VCaP (cell line): ENCODE results near the gene METTL22.

Experiments
- H3K27ac ChIP-seq: fragments of 450-650 bp; 2 replicates; pipeline ENCODE4 v1.5.1; 2017
- TF ChIP-seq, protein P1 (sequence below): fragments of 450-650 bp; conservative IDR thresholded peaks from 2 replicates; pipeline ENCODE4 v1.5.1; 2017; ENCODE audit warnings: mild to moderate bottlenecking, moderate library complexity

The METTL22 gene

DNA sequence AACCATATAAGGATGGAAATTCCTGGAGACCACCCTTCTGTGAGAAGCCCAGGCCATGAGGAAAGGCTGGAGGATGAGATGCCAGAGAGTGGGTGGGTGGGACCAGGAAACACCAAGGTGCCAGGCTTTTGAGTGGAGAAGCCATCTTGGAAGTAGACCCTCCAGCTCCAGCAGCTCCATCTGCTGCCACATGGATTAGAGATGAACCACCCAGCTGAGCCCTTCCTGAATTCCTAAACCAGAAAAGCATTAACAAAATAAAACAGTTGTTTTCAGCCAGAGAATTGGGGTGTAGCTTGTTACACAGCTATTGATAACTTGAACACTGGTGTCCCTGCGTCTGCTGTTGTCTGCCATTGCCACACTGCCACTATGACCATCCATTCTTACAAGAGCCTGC lies 24.9 kb upstream of the METTL22 start:
- no peak overlapping the region for H3K27ac ChIP-seq
- TF ChIP-seq, protein P1, sequence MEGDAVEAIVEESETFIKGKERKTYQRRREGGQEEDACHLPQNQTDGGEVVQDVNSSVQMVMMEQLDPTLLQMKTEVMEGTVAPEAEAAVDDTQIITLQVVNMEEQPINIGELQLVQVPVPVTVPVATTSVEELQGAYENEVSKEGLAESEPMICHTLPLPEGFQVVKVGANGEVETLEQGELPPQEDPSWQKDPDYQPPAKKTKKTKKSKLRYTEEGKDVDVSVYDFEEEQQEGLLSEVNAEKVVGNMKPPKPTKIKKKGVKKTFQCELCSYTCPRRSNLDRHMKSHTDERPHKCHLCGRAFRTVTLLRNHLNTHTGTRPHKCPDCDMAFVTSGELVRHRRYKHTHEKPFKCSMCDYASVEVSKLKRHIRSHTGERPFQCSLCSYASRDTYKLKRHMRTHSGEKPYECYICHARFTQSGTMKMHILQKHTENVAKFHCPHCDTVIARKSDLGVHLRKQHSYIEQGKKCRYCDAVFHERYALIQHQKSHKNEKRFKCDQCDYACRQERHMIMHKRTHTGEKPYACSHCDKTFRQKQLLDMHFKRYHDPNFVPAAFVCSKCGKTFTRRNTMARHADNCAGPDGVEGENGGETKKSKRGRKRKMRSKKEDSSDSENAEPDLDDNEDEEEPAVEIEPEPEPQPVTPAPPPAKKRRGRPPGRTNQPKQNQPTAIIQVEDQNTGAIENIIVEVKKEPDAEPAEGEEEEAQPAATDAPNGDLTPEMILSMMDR = no peak

DNA sequence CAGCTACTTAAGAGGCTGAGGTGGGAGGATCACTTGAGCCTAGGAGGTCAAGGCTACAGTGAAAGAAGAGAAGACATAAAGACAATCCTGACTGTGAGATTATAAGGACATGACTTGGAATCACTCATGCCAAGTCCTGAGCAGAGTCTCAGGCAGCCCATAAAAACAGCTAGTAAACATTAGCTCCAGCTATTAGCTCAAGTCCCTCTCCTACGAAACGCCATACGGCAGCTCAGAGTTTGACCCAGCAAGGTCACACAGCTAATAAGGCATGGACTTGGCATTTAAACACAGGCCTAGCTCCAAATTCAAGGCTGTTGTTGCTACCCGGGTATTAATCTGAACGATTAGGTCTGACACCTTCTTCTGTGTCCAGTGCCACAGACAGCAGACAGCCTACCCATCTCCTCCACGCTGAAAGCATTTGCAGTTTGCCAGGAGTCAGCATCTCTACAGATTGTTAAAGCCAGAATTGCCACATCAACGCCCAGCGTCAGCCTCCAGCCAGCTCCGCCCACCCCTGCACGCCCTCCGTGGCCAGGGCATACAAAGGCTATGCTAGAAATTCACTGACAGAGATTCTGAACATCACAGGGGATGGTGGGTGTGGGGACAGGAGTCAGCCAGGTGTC lies 21.2 kb upstream of the METTL22 start:
- TF ChIP-seq, protein P1 = no peak
- peak overlapping the region; percentile 63 for H3K27ac ChIP-seq

DNA sequence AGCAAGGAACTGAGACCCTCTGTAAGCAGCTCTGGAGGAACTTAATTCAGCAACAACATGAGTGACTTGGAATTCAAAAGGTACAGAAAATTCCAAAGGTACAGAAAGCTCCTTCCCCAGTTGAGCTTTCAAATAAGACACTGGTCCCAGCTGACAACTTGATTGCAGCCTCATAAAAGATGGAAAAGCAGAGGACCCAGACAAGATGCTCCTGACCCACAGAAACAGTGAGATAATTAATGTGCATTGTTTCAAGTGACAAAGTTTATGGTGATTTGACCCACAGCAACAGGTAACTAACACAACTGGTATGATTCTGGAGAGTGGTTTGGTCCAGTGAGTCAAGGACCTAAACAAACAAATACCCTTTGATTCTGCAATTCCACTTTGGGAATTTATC lies 15.9 kb upstream of the METTL22 start:
- TF ChIP-seq, protein P1 = no peak
- no peak overlapping the region for H3K27ac ChIP-seq

DNA sequence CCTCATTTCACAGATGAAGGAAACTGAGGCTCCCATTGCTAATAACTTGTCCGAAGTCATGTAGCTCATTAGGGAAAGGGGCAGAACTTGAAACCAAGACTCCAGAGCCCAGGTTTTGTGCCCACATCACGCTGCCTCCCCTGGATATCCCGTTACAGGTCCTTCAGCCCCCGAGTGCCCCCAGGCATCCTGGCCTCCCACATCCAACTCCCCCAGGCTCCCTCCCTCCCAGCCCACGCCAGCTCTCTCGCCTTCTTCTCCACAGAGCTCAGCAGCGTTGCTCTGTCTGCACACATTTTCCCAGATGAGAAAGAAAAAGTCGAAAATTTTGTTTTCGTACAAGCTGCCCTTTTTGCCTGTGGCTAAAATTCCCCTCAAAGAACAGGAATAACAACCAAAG lies 14.3 kb upstream of the METTL22 start:
- H3K27ac ChIP-seq = no peak overlapping the region
- TF ChIP-seq, protein P1 = no peak

DNA sequence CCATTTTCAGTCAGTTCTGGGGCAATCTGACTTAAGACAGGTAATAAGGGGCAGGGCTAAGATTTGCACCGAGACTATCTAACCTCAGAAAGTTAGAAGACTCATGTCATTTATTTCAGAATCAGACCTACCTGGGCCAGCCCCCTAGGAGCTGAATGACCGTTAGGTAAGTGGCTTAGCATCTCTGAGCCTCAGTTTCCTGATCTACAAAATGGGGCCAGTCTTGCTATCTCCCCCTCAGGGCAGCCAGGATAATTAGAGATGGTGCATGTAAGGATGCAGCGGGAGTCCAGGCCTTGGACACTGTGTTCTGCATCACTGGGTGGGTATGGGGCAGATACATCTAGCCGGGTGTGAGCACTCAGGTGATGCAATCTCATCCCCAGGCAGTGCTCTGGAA lies 10.4 kb upstream of the METTL22 start:
- TF ChIP-seq, protein P1 = no peak
- H3K27ac ChIP-seq = no peak overlapping the region

DNA sequence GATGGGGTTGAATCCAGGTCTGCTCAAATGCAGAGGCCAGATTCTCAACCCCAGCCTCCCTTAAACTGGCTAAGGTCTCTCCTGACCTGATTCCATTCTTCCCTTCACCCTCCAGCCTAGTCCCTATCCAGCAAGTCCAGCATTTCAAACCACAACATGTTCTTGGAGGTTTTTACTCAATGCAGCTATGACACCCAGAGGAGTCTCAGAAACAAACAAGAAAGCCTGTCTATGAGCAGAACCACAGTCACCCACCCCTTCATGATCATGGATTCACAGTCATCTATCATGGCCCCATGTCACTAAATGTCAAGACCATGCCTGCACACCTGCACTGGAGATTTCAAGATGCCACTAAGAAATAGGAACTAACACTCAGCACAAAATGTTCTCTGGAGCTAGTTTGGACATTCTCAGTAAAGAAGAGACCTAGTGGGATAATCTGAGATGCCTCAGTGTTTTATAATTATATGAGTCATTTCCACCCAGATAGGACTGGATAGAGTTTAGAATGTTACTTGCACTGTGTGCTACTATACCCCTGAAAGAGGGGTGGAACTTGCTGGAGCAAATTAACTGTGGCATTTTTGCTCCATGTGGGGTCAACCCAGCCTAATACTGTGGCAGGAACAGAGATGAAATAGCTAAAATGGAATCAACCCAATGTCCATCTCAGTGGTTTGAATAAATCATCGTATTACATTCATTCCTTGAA lies 9.5 kb upstream of the METTL22 start:
- no peak overlapping the region for H3K27ac ChIP-seq
- TF ChIP-seq, protein P1 = no peak

DNA sequence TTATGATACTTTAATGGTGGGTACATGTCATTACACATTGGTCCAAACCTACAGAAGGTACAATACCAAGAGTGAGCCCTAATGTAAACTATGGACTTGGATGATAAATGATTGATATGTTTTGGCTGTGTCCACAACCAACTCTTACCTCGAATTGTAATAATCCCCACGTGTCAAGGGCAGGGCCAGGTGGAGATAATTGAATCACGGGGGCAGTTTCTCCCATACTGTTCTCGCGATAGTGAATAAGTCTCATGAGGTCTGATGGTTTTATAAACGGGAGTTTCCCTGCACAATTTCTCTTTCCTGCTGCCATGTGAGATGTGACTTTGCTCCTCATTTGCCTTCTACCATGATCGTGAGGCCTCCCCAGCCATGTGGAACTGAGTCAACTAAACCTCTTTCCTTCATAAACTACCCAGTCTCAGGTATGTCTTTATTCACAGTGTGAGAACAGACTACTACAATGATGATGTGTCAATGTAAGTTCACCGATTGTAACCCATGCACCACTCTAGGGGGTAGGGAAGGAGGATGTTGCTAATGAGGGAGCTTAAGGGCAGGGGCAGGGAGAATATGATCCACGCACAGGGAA lies 7.0 kb upstream of the METTL22 start:
- TF ChIP-seq, protein P1 = no peak
- H3K27ac ChIP-seq = no peak overlapping the region
